PC-3 (cell line): Measurements from ENCODE around the gene CAPS2.

Source experiments
- CTCF ChIP-seq: fragments of 300-600 bp; sonication (generic); conservative IDR thresholded peaks from 2 replicates; pipeline ENCODE4 v1.5.1; 2017; ENCODE audit warnings: antibody characterized with exemption, low read depth, mild to moderate bottlenecking, low read length
- EZH2 ChIP-seq: fragments of 300-600 bp; sonication (generic); IDR thresholded peaks from one replicate; pipeline ENCODE4 v1.6.1; 2017; ENCODE audit warnings: antibody characterized with exemption, mild to moderate bottlenecking, low read length; ENCODE audit not compliant: unreplicated experiment

GRCh38 chr12:75337905-75338304, 7.8 kb upstream of the CAPS2 start:
- TF ChIP-seq CTCF (no peak), EZH2 (no peak)
